ENCODE results near the gene EML4. TPM values are rescaled to one million over a fixed set of nuclear protein-coding genes. Genes with fewer than 3 reads are reported as not detected.
A peak's percentile ranks its signal among the peaks of the same experiment; 100 is the strongest.
"Not testable (repeated sequence)": the region's sequence is repeated elsewhere in the genome, so short reads cannot be mapped to it uniquely, and the experiment has no call there.

EML4 gene
- polyA plus RNA-seq, 1 donor (not counting 4 experiments of a cell fraction or from before 2014, with no cell fraction given) = 36.4 TPM

GRCh38 chr2:42124011-42124785 lies 45.0 kb upstream of the EML4 start:
- TF ChIP-seq EZH2 (IDR thresholded peaks at IDR 0.05; ENCODE audit: low read length) (no peak), CTCF (optimal IDR thresholded peaks at IDR 0.05 in 1 of 3, IDR thresholded peaks at IDR 0.05 in 1 of 3, conservative IDR thresholded peaks at IDR 0.05 in 1 of 3; ENCODE audit: extremely low read depth in 1 of 3, insufficient read depth in 2 of 3, low read length in 3 of 3) (no peak)
- no peak overlapping the region for H3K4me3 ChIP-seq (ENCODE audit: control insufficient read depth in 2 of 3, extremely low read depth in 1 of 3, insufficient read depth in 2 of 3, low read depth in 1 of 3, low read length in 3 of 3)
- dilution Hi-C loops (cut with MboI; ENCODE audit: extremely low pct_ligation_motif_present, low sequenced_read_pairs) = no loop called here
- H3K4me2 ChIP-seq (ENCODE audit: control insufficient read depth, extremely low read depth, insufficient read depth, low read depth, low read length) = peak overlapping the region; percentile 2
- peaks cover 57% of the 10 kb centered on the region for H3K4me1 ChIP-seq (ENCODE audit: control insufficient read depth, extremely low read depth, insufficient read depth, low read length)
- H4K20me1 ChIP-seq (ENCODE audit: control insufficient read depth, extremely low read depth, insufficient read depth, low read length) = no peaks in the 10 kb centered on the region
- DNase-seq (ENCODE audit: low read depth, low spot score) = no peak
- peaks cover 2% of the 10 kb centered on the region for H3K9me1 ChIP-seq (ENCODE audit: control insufficient read depth, extremely low read depth, insufficient read depth, low read length)
- no peaks in the 10 kb centered on the region for H3K27me3 ChIP-seq (ENCODE audit: control insufficient read depth, extremely low read depth, insufficient read depth, low read length)
- no peaks in the 10 kb centered on the region for H3K9me3 ChIP-seq (ENCODE audit: control insufficient read depth, low read depth, low read length)
- no peak overlapping the region for H2AFZ ChIP-seq (ENCODE audit: control insufficient read depth, low read length)
- no peak overlapping the region for H3K9ac ChIP-seq (ENCODE audit: control insufficient read depth, extremely low read depth, insufficient read depth, low read length)
- no peaks in the 10 kb centered on the region for H3K36me3 ChIP-seq (ENCODE audit: control insufficient read depth in 2 of 2, extremely low read depth in 1 of 2, insufficient read depth in 2 of 2, low read length in 2 of 2)
- H3K27ac ChIP-seq (ENCODE audit: control insufficient read depth, insufficient read depth, low read length) = no peak overlapping the region
- no peaks in the 10 kb centered on the region for H3K79me2 ChIP-seq (ENCODE audit: control insufficient read depth, insufficient read depth, low read length)
- FAIRE-seq = no peak

- H2AFZ ChIP-seq (ENCODE audit: control insufficient read depth, low read length) = peak overlapping the region; percentile 67
- H3K4me2 ChIP-seq (ENCODE audit: control insufficient read depth, extremely low read depth, insufficient read depth, low read depth, low read length) = peak overlapping the region; percentile 80
- peak overlapping the region in 2 of 3 experiments; percentile 24 to 31 for H3K4me3 ChIP-seq (ENCODE audit: control insufficient read depth in 2 of 3, extremely low read depth in 1 of 3, insufficient read depth in 2 of 3, low read depth in 1 of 3, low read length in 3 of 3)
- H3K9me3 ChIP-seq (ENCODE audit: control insufficient read depth, low read depth, low read length) = no peaks in the 10 kb centered on the region
- H3K27ac ChIP-seq (ENCODE audit: control insufficient read depth, insufficient read depth, low read length) = peak overlapping the region; percentile 23
- H3K9ac ChIP-seq (ENCODE audit: control insufficient read depth, extremely low read depth, insufficient read depth, low read length) = no peak overlapping the region
- H3K4me1 ChIP-seq (ENCODE audit: control insufficient read depth, extremely low read depth, insufficient read depth, low read length) = peaks cover 63% of the 10 kb centered on the region
- H3K9me1 ChIP-seq (ENCODE audit: control insufficient read depth, extremely low read depth, insufficient read depth, low read length) = peaks cover 2% of the 10 kb centered on the region
- H3K79me2 ChIP-seq (ENCODE audit: control insufficient read depth, insufficient read depth, low read length) = no peaks in the 10 kb centered on the region
- H3K27me3 ChIP-seq (ENCODE audit: control insufficient read depth, extremely low read depth, insufficient read depth, low read length) = no peaks in the 10 kb centered on the region
- dilution Hi-C loops (cut with MboI; ENCODE audit: extremely low pct_ligation_motif_present, low sequenced_read_pairs) = no loop called here
- DNase-seq (ENCODE audit: low read depth, low spot score) (no peak), FAIRE-seq (peak; percentile 71)
- no peak for TF ChIP-seq CTCF (optimal IDR thresholded peaks at IDR 0.05 in 1 of 3, IDR thresholded peaks at IDR 0.05 in 1 of 3, conservative IDR thresholded peaks at IDR 0.05 in 1 of 3; ENCODE audit: extremely low read depth in 1 of 3, insufficient read depth in 2 of 3, low read length in 3 of 3)
- no peak for TF ChIP-seq EZH2 (IDR thresholded peaks at IDR 0.05; ENCODE audit: low read length)
- no peaks in the 10 kb centered on the region for H3K36me3 ChIP-seq (ENCODE audit: control insufficient read depth in 2 of 2, extremely low read depth in 1 of 2, insufficient read depth in 2 of 2, low read length in 2 of 2)
- H4K20me1 ChIP-seq (ENCODE audit: control insufficient read depth, extremely low read depth, insufficient read depth, low read length) = no peaks in the 10 kb centered on the region
These were observed 43.1 kb upstream of the EML4 start for GRCh38 chr2:42125841-42126594.

- H3K4me3 ChIP-seq (ENCODE audit: control insufficient read depth in 2 of 3, extremely low read depth in 1 of 3, insufficient read depth in 2 of 3, low read depth in 1 of 3, low read length in 3 of 3) = peak overlapping the region; percentile 6 to 60 (median 44)
- H2AFZ ChIP-seq (ENCODE audit: control insufficient read depth, low read length); H3K9me3 ChIP-seq (ENCODE audit: control insufficient read depth, low read depth, low read length); FAIRE-seq; H4K20me1 ChIP-seq (ENCODE audit: control insufficient read depth, extremely low read depth, insufficient read depth, low read length); H3K36me3 ChIP-seq (ENCODE audit: control insufficient read depth in 2 of 2, extremely low read depth in 1 of 2, insufficient read depth in 2 of 2, low read length in 2 of 2); H3K79me2 ChIP-seq (ENCODE audit: control insufficient read depth, insufficient read depth, low read length); DNase-seq (ENCODE audit: low read depth, low spot score); H3K9me1 ChIP-seq (ENCODE audit: control insufficient read depth, extremely low read depth, insufficient read depth, low read length); H3K27me3 ChIP-seq (ENCODE audit: control insufficient read depth, extremely low read depth, insufficient read depth, low read length); dilution Hi-C loops (cut with MboI; ENCODE audit: extremely low pct_ligation_motif_present, low sequenced_read_pairs): not testable (repeated sequence)
- H3K27ac ChIP-seq (ENCODE audit: control insufficient read depth, insufficient read depth, low read length) = peak overlapping the region; percentile 65
- H3K9ac ChIP-seq (ENCODE audit: control insufficient read depth, extremely low read depth, insufficient read depth, low read length) = peak overlapping the region; percentile 63
- peaks cover 64% of the 10 kb centered on the region for H3K4me1 ChIP-seq (ENCODE audit: control insufficient read depth, extremely low read depth, insufficient read depth, low read length)
- H3K4me2 ChIP-seq (ENCODE audit: control insufficient read depth, extremely low read depth, insufficient read depth, low read depth, low read length) = peak overlapping the region; percentile 80
These were observed 42.3 kb upstream of the EML4 start for GRCh38 chr2:42126873-42127272.

Data from keratinocyte (primary cell).